GM23248 (cell line): ENCODE measurements around the gene IGFBP4. TPM values are rescaled to one million over a fixed set of nuclear protein-coding genes. Genes with fewer than 3 reads are reported as not detected.

Experiments used
- DNase-seq: peaks from one replicate; pipeline ENCODE4 v3.0.0-alpha.2; 2015
- H2AFZ ChIP-seq: fragments of 200-600 bp; sonication (generic); 2 replicates; pipeline ENCODE4 v1.6.1; 2016; ENCODE audit warnings: antibody characterized with exemption
- H3F3A ChIP-seq: fragments of 200-600 bp; sonication (generic); 2 replicates; pipeline ENCODE4 v1.6.1; 2016; ENCODE audit warnings: mild to moderate bottlenecking, antibody characterized with exemption, mixed run types; ENCODE audit not compliant: insufficient read depth
- H3K27ac ChIP-seq: fragments of 200-600 bp; sonication (generic); 2 replicates; pipeline ENCODE4 v1.5.1; 2016; ENCODE audit warnings: mild to moderate bottlenecking
- H3K27me3 ChIP-seq: fragments of 200-600 bp; sonication (generic); replicated peaks from 2 replicates; pipeline ENCODE4 v1.6.1; 2016; ENCODE audit warnings: mild to moderate bottlenecking; ENCODE audit not compliant: insufficient read depth
- H3K36me3 ChIP-seq: fragments of 200-600 bp; sonication (generic); 2 replicates; pipeline ENCODE4 v1.6.1; 2016; ENCODE audit warnings: low read depth, mild to moderate bottlenecking
- H3K4me1 ChIP-seq: fragments of 200-600 bp; sonication (generic); 2 replicates; pipeline ENCODE4 v1.6.1; 2016; ENCODE audit warnings: mild to moderate bottlenecking; ENCODE audit not compliant: insufficient read depth
- H3K4me2 ChIP-seq: fragments of 200-600 bp; sonication (generic); one replicate; pipeline ENCODE4 v1.6.1; 2016; ENCODE audit warnings: mild to moderate bottlenecking; ENCODE audit not compliant: unreplicated experiment
- H3K4me3 ChIP-seq: fragments of 200-600 bp; sonication (generic); 2 replicates; pipeline ENCODE4 v1.5.1; 2016; ENCODE audit warnings: mild to moderate bottlenecking
- H3K79me2 ChIP-seq: fragments of 200-600 bp; sonication (generic); 2 replicates; pipeline ENCODE4 v1.6.1; 2016; ENCODE audit warnings: mild to moderate bottlenecking; ENCODE audit not compliant: insufficient read depth
- H3K9ac ChIP-seq: fragments of 200-600 bp; sonication (generic); 2 replicates; pipeline ENCODE4 v1.6.1; 2016; ENCODE audit warnings: mild to moderate bottlenecking
- H3K9me2 ChIP-seq: fragments of 200-600 bp; sonication (generic); 2 replicates; pipeline ENCODE4 v1.6.1; 2016; ENCODE audit warnings: mixed run types, mild to moderate bottlenecking, moderate library complexity; ENCODE audit not compliant: insufficient read depth
- H3K9me3 ChIP-seq: fragments of 200-600 bp; sonication (generic); one replicate; pipeline ENCODE4 v1.6.1; 2017; ENCODE audit warnings: low read depth
- H4K20me1 ChIP-seq: fragments of 200-600 bp; sonication (generic); 2 replicates; pipeline ENCODE4 v1.6.0; 2016; ENCODE audit not compliant: insufficient read depth
- EZH2 ChIP-seq: fragments of 200-600 bp; sonication (generic); IDR thresholded peaks from 2 replicates; pipeline ENCODE4 v1.6.1; 2018; ENCODE audit warnings: antibody characterized with exemption, mild to moderate bottlenecking; ENCODE audit not compliant: insufficient read depth, poor library complexity, severe bottlenecking
- EZH2phosphoT487 ChIP-seq: fragments of 200-600 bp; sonication (generic); IDR thresholded peaks from 2 replicates; pipeline ENCODE4 v1.6.1; 2018; ENCODE audit warnings: antibody characterized with exemption, moderate library complexity, mild to moderate bottlenecking, low read depth; ENCODE audit not compliant: insufficient read depth
- WGBS, 2 experiments: methylation state at CpG; one replicate each; pipeline ENCODE4 v1.1.6; 2015 to 2017; ENCODE audit warnings: low lambda C conversion rate in 2 of 2, low coverage in 1 of 2; ENCODE audit errors: missing lambda C conversion rate in 2 of 2; 5-methylcytosine and 5-hydroxymethylcytosine counted together
- in situ Hi-C: fragments of 300-500 bp; cut with MboI; formaldehyde crosslinking; loops from 2 replicates; pipeline ENCODE4 v1.15.0; 2020
- polyA plus RNA-seq: library from polyadenylated mRNA; unstranded; fragments of >200 nt; fragmentation: Nextera tagmentation; extraction: Ambion mirVana; gene quantifications from 2 replicates; pipeline ENCODE4 v1.2.1, GENCODE V29; 2016
- total RNA-seq: library from RNA; depleted of rRNA; stranded (reverse); fragments of >200 nt; shearing (Covaris generic); gene quantifications from 2 replicates; pipeline ENCODE4 v1.2.3, GENCODE V29; 2014

IGFBP4 gene
- total and polyA plus RNA-seq, 2 experiments from 2014 or later = 408 to 1,209 TPM

DNA sequence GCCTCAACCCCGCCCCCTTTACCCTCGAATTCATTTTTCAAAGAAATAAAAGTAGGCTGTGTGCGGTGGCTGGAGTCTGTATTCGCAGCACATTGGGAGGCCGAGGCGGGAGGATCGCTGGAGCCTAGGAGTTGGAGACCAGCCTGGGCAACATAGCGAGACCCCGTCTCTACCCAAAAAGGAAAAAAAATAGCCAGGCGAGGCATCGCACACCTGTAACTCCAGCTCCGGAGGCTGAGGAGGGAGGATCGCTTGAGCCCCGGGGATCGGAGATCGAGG, 24.9 kb upstream of the IGFBP4 start:
- Histone ChIP-seq H3K27me3 (no peaks in the 10 kb centered on the region), H3F3A (peaks cover 5% of the 10 kb centered on the region; the same call in 1 of the 2 replicates), H3K27ac (peak overlapping the region; percentile 65), H4K20me1 (no peaks in the 10 kb centered on the region), H2AFZ (peak overlapping the region; percentile 94), H3K9me2 (no peaks in the 10 kb centered on the region), H3K4me3 (peak overlapping the region; percentile 88), H3K4me1 (peaks cover 32% of the 10 kb centered on the region), H3K9me3 (no peaks in the 10 kb centered on the region), H3K4me2 (peak overlapping the region; percentile 91), H3K9ac (peak overlapping the region; percentile 70), H3K36me3 (no peaks in the 10 kb centered on the region), H3K79me2 (peaks cover 39% of the 10 kb centered on the region)
- no peak for DNase-seq
- in situ Hi-C loops = no loop called here
- TF ChIP-seq EZH2phosphoT487 (no peak), EZH2 (no peak)
- WGBS, 2 experiments = 49 to 50% methylated on average over 16 of the region's 16 CpGs

DNA sequence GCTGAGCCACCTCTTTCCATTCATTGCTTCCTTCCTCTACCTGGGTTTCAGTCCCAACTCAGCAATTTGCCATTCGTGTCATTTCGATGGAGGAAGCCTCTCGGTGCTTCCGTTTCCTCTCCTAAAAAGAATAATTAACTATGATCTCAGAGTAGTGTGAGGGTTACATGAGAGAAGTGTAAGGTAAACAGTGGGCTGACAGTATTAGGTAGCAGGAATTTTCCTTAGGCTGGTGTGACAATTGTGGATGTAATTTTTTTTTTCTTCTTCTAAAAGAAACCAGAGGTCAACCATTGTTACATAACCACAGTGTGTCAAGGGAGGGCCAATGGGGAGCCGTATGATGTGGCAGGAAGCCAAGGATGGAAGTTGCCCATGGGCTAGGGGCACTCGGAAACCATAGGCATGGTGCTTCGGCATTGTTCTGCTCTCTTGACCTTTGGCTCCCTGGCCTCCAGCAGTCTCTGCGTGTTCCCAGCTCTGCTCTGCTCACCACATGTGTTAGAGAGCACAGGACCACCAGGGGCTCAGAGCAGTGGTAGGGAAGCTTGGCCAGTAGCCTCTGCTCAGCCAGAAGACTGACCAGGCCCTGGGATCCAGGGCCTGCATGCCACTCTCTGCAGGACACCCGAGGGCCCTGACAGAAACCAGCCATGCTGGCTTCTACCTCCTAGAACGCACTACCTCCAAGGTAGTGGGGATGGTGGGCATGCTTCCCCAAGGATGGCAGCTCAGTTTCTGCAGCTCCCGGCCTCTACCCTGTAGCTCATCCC, 23.5 kb upstream of the IGFBP4 start:
- Histone ChIP-seq H3K9me3 (no peaks in the 10 kb centered on the region), H3K9me2 (no peaks in the 10 kb centered on the region), H3K36me3 (no peaks in the 10 kb centered on the region), H3K9ac (no peak overlapping the region), H3K27ac (no peak overlapping the region), H3K4me2 (no peak overlapping the region), H3K27me3 (no peaks in the 10 kb centered on the region), H2AFZ (no peak overlapping the region), H3K4me1 (peaks cover 21% of the 10 kb centered on the region), H4K20me1 (no peaks in the 10 kb centered on the region), H3K79me2 (peaks cover 27% of the 10 kb centered on the region), H3K4me3 (no peak overlapping the region), H3F3A (no peaks in the 10 kb centered on the region)
- no peak for DNase-seq
- WGBS, 2 experiments = 74 to 79% methylated on average over 11 of the region's 11 CpGs
- in situ Hi-C loops = no loop called here
- TF ChIP-seq EZH2phosphoT487 (no peak), EZH2 (no peak)

- Histone ChIP-seq H3F3A (no peaks in the 10 kb centered on the region), H3K9ac (no peak overlapping the region), H2AFZ (no peak overlapping the region), H3K9me2 (no peaks in the 10 kb centered on the region), H3K4me2 (no peak overlapping the region), H3K9me3 (no peaks in the 10 kb centered on the region), H3K4me3 (no peak overlapping the region), H4K20me1 (no peaks in the 10 kb centered on the region), H3K27ac (no peak overlapping the region), H3K4me1 (no peaks in the 10 kb centered on the region), H3K36me3 (no peaks in the 10 kb centered on the region), H3K27me3 (no peaks in the 10 kb centered on the region), H3K79me2 (no peaks in the 10 kb centered on the region)
- no peak for DNase-seq
- TF ChIP-seq EZH2 (no peak), EZH2phosphoT487 (no peak)
- WGBS, 2 experiments = 74 to 78% methylated on average over 3 of the region's 3 CpGs
- in situ Hi-C loops = no loop called here
Observed at GRCh38 chr17:40422990-40423633, 20.1 kb upstream of the IGFBP4 start.

DNA sequence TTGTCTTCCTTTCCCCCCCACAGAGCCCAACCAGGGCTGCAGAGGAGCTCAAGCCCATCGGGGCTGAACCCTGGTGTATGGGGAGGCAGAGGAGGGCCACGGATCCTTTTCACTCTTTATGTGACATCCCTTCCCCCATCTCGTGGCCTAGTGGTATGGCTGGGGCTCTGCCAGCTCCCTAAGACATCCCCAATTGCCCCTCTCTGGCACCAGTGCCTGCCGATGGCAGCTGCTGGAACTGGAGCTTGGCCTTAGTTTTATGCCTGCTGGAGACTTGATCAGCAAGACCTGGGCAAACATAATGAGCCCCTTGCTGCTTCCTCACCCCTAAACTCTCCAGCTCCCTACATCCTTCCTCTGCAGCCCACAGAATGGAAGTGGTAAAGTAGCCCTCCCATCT, 17.5 kb upstream of the IGFBP4 start:
- no peak for DNase-seq
- no peaks in the 10 kb centered on the region for H3F3A ChIP-seq
- H3K79me2 ChIP-seq = no peaks in the 10 kb centered on the region
- H3K9me2 ChIP-seq = no peaks in the 10 kb centered on the region
- H3K9ac ChIP-seq = no peak overlapping the region
- H2AFZ ChIP-seq = no peak overlapping the region
- in situ Hi-C loops = no loop called here
- WGBS, 2 experiments = 75 to 81% methylated on average over 4 of the region's 4 CpGs
- H3K27ac ChIP-seq = no peak overlapping the region
- TF ChIP-seq EZH2 (no peak), EZH2phosphoT487 (no peak)
- no peaks in the 10 kb centered on the region for H3K27me3 ChIP-seq
- H4K20me1 ChIP-seq = no peaks in the 10 kb centered on the region
- H3K4me2 ChIP-seq = no peak overlapping the region
- H3K4me1 ChIP-seq = no peaks in the 10 kb centered on the region
- H3K4me3 ChIP-seq = no peak overlapping the region
- H3K36me3 ChIP-seq = no peaks in the 10 kb centered on the region
- no peaks in the 10 kb centered on the region for H3K9me3 ChIP-seq
